Uterus (tissue), 2 donors: ENCODE results near the gene MYH11.

Experiments
- CTCF ChIP-seq, 4 experiments: fragments of 200-600 bp in 2 of 4; fragments of 450-650 bp in 2 of 4; sonication (generic) in 2 of 4; IDR thresholded peaks; one replicate each; pipeline ENCODE4 v1.5.1; 2016 to 2019; ENCODE audit warnings: antibody characterized with exemption in 4 of 4, mild to moderate bottlenecking in 2 of 4, moderate library complexity in 1 of 4
- POLR2A ChIP-seq, 2 donors: fragments of 450-650 bp; IDR thresholded peaks; one replicate each; pipeline ENCODE4 v1.6.1; 2016; ENCODE audit warnings: antibody characterized with exemption in 2 of 2, mild to moderate bottlenecking in 1 of 2, moderate library complexity in 1 of 2

GRCh38 chr16:15900357-15900756 is 43.5 kb upstream of the MYH11 start:
- TF ChIP-seq POLR2A (IDR thresholded peaks at IDR 0.05) (no peak), CTCF (IDR thresholded peaks at IDR 0.05) (no peak)
